Caki2 (cell line): ENCODE results near the gene DNAJB12. TPM values are rescaled to one million over a fixed set of nuclear protein-coding genes. Genes with fewer than 3 reads are reported as not detected.
"Not testable (repeated sequence)": the region's sequence is repeated elsewhere in the genome, so short reads cannot be mapped to it uniquely, and the experiment has no call there.

ENCODE experiments used
- DNase-seq: peaks from one replicate; pipeline ENCODE4 v3.0.0-alpha.2; 2015; ENCODE audit warnings: low read depth
- in situ Hi-C: cut with HindIII; loops from 2 replicates; pipeline ENCODE4 v1.10.0; 2016; ENCODE audit warnings: low sequenced_read_pairs, low pct_unique_long_range_greater_than_20kb, mixed read lengths
- total RNA-seq: library from RNA; depleted of rRNA; stranded (reverse); fragments of >200 nt; shearing (Covaris generic); gene quantifications from 2 replicates; pipeline ENCODE4 v1.2.3, GENCODE V29; 2014; ENCODE audit warnings: low replicate concordance

DNAJB12 gene
- total RNA-seq, 1 experiment from 2014 or later = 26.9 TPM

GRCh38 chr10:72334825-72335393 is 19.8 kb downstream of the DNAJB12 start:
- in situ Hi-C loops = no loop called here
- peak; percentile 85 for DNase-seq

DNA sequence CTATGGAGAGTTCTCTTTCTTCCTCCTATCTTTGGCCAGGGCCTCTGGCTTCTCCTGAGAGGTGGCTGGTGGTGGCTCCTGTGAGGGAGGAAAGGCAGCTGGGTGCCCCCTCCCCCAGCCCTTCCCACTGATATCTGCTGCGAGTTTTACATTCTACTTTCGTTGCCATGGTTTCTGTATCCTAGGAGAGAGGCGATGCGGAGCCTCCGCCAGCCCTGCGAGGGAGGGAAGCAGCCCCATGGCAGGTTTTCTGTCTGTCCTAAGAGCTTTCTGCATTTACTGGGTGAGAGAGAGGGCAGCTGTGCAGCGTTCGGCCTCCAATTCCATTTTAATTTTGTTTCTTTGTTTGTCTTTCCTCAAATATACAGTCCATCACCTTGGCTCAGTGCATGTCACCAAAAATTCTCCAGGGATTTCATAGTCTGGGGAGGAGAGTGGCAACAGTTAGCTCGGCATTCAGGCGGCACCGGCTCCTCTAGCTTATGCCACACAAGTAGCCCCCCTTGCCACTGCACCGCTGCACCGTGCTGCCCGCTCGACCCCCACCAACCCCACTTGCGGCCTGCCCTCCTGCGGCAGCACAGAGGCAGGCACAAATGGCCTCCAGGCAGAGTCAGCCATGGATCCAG is 20.4 kb downstream of the DNAJB12 start:
- in situ Hi-C loops = no loop called here
- DNase-seq = peak; percentile 40

GRCh38 chr10:72333112-72334015 is 21.4 kb downstream of the DNAJB12 start:
- no peak for DNase-seq
- in situ Hi-C loops = no loop called here

- DNase-seq = no peak
- in situ Hi-C loops = no loop called here
These were observed 22.2 kb downstream of the DNAJB12 start for GRCh38 chr10:72332423-72333111.

DNA sequence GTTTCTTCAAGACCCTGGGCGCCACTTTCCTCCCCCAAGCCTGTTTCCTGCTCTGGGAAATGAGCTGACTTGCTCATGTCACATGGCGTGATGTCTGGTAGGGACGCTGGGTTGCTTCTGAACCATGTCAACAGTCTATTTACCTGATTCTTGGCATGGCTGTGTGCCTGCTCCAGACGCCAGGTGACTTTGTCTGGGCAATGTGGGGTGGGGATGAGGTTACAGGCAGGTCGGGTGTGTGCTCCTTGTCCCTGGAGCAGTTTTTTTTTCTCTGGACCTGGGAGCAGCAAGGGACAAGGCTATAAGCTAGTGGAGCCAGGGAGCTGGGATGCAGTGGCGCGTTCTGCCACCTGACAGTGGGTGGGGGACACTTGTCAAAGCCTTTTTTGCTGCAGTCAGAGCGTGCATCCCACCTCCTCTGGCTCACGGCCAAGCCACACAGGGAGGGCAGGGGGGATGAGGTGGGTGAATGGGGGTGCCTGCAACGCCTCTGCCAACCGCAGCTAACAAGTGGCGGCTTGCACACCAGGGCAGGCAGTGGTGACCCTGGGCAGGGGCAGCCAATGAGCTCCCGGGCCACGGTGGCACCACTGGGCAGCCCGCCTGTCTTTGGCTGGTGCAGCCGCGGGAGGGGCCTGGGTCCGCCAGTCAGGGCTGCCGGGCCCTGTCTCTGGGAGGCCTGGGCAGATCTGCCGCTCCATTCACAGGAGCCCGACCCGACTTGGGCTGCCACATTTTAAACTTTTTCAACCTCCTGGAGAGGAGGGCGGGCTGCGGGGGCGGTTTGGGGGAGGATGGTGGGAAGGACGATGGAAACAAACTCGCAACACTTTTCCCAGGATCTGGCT is 22.9 kb downstream of the DNAJB12 start:
- in situ Hi-C loops = no loop called here
- DNase-seq = peak; percentile 94

DNA sequence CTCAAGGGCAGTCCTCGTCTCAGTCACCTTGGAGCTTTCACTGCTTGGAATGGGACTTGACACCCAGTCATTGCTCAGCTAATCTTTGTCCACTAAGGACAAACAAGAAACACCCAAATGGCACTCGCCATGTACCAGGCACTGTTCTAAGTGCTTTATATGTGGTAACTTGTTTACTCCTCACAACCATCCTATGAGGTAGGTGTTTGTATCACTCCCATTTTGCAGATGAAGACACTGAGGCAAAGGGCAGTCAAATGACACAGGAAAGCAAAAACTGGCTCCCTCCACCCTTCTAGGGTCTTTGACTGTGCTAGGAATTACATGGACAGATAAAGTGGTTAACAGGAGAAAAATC is 24.7 kb downstream of the DNAJB12 start:
- in situ Hi-C loops = no loop called here
- DNase-seq = no peak

- DNase-seq = no peak
- in situ Hi-C loops = no loop called here
These were observed 25.2 kb downstream of the DNAJB12 start for GRCh38 chr10:72329290-72330068.

GRCh38 chr10:72328829-72329204 is 25.9 kb downstream of the DNAJB12 start:
- DNase-seq = no peak
- in situ Hi-C loops = no loop called here

GRCh38 chr10:72328045-72328828 is 26.5 kb downstream of the DNAJB12 start:
- DNase-seq = peak; percentile 84
- in situ Hi-C loops = no loop called here

- DNase-seq, in situ Hi-C loops: not testable (repeated sequence)
These were observed 27.8 kb downstream of the DNAJB12 start for GRCh38 chr10:72326665-72327603.

GRCh38 chr10:72325243-72326175 is 29.2 kb downstream of the DNAJB12 start:
- DNase-seq, in situ Hi-C loops: not testable (repeated sequence)

GRCh38 chr10:72323771-72324191 is 30.9 kb downstream of the DNAJB12 start:
- DNase-seq = no peak
- in situ Hi-C loops = no loop called here

DNA sequence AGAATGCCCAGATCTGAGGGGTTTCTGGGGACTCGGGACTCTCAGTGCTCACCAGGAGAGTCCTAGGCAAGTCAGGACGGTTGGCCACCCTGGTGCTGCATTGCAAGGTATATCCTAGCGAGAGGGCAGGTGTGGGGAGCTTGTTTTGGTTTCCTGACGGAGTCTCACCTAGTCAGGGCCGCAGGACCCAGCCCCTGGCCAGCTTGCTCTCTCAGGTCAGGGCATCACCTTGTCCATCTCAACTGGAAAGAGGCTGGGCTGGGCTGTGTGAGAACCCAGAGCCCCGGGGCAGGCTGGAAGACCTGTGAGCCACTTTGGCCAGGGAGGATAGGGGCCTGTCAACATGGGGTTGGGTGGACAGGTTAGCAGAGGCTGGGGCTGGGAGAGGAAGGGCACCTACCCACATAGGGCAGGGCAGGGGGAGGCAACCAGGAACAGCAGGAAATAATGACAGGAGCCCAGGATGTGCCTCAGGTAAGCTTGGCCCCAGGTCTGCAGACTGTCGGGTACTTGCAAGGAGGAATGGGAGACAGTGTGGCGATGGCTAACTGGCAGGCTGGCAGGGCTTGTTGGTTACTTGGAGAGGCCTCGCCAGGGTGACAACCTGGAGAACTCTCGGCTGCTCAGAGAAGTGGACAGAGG is 31.5 kb downstream of the DNAJB12 start:
- in situ Hi-C loops = no loop called here
- no peak for DNase-seq
